Esophagus squamous epithelium (tissue), 4 donors: ENCODE results near the gene ERN1.

ENCODE experiments used
- CTCF ChIP-seq, 6 experiments: fragments of 450-650 bp in 4 of 6; fragments of 200-600 bp in 2 of 6; sonication (generic) in 2 of 6; IDR thresholded peaks; one replicate each; pipeline ENCODE4 v1.5.1; 2016 to 2019; ENCODE audit warnings: antibody characterized with exemption in 6 of 6, mild to moderate bottlenecking in 4 of 6, moderate library complexity in 4 of 6
- POLR2A ChIP-seq, 4 donors: fragments of 450-650 bp; IDR thresholded peaks; one replicate each; pipeline ENCODE4 v1.6.1; 2017; ENCODE audit warnings: antibody characterized with exemption in 4 of 4, mild to moderate bottlenecking in 4 of 4, moderate library complexity in 3 of 4

- TF ChIP-seq CTCF (IDR thresholded peaks at IDR 0.05) (no peak), POLR2A (IDR thresholded peaks at IDR 0.05) (no peak)
Measured at GRCh38 chr17:64022611-64023063, 107.3 kb downstream of the ERN1 start.
